NCI-H1417 (cell line): ENCODE data around the gene ADAM23.
A peak's percentile ranks its signal among the peaks of the same experiment; 100 is the strongest.

Source experiments
- DNase-seq, 3 experiments: peaks; one replicate each; lab custom pipeline; 2025; lab: John Stamatoyannopoulos, UW

ADAM23 gene

DNA sequence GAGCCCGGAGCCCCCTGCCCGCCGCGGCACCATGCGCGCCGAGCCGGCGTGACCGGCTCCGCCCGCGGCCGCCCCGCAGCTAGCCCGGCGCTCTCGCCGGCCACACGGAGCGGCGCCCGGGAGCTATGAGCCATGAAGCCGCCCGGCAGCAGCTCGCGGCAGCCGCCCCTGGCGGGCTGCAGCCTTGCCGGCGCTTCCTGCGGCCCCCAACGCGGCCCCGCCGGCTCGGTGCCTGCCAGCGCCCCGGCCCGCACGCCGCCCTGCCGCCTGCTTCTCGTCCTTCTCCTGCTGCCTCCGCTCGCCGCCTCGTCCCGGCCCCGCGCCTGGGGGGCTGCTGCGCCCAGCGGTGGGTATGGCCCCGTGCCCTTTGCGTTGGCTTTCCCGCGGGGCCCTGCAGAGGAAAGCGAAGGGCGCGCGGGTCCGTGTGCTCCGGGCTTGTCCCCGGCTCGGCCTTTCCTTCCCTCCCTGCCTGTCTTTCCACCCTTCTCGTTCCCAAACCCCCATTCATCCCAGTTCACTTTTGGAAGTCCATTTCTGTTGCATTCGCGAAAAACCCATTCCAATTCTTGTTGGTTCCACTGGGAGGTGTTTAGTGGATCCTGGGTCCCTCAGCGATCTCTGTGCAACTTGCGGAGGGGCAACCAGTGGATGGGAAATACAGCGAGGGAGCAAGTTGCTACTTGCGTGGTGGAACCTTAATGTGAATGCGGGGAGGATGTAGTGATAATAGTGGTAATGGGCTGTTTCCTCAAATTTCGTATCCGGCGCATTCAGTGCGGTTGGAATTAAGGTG, 599 bp downstream of the ADAM23 start:
- DNase-seq = peak; percentile 9 to 86 (median 81)

DNA sequence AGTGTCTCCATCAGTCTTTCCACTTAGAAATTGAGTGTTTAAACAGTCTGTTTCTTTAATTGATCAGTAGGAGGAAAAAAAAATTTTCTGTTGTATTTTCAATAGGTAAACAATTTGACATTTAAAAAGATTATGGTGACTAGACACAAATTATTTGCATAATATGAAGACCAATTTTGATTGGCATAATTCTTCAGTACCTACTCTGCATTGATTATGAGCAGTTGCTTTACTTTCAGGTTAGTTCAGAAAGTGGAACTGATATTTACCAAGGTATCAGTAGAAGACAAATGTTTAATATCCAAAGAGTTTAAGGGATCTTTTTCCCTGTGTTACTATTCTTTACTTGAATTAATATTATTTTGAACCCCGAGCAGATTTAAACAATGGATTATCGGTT, 2.6 kb downstream of the ADAM23 start:
- no peak for DNase-seq

GRCh38 chr2:206452242-206452641, 8.9 kb downstream of the ADAM23 start:
- no peak for DNase-seq

DNA sequence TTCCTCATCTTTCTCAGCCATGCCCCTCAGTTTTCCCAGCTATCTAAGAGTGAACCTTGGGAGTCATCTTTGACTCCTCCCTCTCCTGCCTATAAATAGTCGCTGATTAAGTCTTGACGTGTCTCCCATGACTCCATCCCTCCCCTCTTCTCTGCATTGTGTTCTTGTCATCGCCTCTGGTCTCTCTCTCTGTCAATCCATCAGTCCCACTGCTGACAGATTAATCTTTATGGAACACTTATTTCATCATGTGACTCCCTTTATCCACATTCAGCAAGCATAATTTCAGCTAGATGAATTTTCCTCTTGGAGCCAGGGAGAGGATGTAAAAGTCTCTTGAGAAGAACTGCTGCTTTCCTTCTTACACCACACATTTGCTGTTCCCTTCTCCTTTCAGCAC, 9.4 kb downstream of the ADAM23 start:
- peak in 2 of 3 experiments; percentile 19 to 71 for DNase-seq

DNA sequence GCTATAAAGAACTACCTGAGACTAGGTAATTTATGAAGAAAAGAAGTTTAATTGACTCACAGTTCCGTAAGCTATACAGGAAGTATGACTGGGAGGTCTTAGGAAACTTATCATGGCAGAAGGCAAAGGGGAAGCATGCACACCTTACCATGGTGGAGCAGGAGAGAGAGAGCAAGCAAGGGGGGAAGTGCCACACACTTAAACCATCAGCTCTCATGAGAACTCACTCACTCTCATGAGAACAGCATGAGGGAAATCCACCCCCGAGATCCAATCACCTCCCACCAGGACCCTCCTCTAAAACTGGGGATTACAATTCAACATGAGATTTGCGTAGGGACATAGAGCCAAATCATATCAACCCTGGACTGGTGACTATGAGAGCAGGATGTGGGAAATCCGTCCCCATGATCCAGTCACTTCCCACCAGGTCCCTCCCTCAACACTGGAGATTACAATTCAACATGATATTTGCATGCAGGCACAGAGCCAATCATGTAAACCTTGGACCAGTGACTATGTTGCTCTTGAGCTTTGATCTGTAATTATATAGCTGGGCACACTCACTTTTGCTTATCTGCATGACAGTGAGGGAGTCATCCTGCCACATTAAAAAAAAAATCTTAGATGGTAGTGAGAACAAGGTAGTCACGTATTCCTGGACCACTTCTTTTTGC, 12.9 kb downstream of the ADAM23 start:
- DNase-seq = no peak

DNA sequence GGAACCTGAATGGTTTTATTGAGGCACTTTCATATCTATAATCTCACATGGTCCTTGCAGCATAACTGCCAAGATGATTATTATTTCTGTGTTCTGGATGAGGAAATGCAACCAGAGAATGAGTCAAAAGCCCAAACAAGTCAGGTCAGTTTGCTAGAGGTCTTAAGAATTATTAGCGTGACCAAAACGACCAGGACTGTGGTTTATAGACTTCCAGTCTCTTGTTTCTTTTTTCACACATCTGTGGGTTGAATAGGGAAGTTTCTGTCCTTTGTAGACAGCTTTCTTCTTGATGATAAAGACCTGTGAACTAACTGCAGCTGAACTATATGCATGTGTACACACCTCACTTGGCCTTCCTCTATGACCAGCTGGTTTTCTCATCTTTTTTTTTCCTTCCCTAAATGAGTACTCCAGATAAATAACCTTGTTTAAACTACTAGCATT, 13.9 kb downstream of the ADAM23 start:
- no peak for DNase-seq

DNA sequence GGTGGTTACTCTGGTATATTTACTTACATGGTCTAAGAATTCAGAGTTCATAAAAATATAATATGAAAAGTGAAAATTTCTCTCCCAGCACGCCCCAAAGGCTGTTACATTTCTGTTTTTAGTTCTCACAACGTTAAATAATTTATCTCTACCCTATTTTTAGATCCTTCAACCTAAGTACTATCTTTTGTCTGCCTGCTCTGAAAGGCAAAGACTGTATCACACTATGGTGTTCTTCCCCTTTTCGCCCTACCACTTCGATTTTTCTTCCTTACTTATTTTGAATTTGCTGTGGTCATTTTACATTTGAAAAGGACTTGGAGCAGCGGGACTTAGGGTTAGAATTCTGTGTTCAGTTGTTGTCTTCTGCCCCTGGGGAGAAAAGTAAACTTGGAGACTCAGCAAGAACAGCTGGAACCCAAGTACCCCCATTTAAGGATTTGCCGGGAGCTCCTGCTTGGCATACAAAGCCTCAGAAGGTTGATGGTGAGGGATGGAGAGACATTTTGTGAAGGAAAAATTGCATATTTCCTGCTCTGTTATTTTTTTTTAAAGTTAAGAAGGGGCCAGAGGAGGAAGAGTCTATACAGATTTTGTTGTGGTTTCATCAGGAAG, 19.0 kb downstream of the ADAM23 start:
- no peak for DNase-seq

DNA sequence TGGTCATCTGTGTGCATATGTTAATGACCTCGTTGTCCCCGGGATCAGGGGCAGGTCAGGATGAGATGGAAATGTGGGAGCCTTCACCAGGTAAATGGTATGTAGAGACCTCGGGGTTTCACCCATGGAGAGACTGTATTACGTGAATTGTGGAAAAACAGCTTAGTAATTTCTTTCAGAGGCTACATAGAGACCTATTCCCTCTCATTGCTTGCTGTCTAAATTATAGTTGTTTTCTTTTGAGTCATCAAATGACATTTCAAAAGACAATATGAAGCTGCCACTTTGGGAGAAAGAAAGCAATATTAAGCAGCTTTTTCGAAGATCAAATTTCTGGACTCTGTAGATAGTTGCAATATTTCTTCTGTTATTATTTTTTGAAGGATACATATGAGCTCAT, 20.4 kb downstream of the ADAM23 start:
- no peak for DNase-seq

DNA sequence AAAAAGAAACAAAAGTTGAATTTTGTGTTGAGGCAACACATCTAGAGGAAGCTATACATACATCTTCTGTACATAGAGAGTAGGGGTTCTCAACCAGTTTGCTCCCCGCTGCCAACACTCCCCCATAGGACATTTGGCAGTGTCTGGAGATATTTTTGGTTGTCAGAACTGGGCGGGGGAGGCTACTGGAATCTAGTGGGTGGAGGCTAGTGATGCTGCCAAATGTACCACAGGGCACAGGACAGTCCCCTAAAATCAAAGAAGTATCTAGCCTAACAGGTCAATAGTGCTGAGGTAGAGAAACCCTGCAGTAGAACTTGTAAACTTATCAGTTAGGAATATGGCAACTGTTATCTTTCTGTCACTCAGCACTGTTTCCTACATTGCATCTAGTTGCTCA, 21.3 kb downstream of the ADAM23 start:
- no peak for DNase-seq

GRCh38 chr2:206471524-206472062, 28.3 kb downstream of the ADAM23 start:
- DNase-seq = no peak

DNA sequence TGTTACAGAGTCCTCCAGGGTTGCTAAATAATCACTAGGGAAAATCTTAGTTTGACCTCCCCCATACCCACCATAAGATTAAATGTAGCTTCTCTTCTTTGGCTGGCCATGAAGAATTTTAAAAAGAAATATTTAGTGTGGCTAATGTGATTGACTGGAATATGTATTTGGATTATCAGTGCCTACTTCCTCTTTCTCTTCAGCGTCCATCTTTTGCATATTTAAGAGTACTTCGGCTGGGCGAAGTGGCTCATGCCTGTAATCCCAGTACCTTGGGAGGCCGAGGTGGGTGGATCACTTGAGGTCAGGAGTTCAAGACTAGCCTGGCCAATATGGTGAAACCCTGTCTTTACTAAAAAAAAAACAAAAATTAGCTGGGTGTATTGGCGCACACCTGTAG, 28.8 kb downstream of the ADAM23 start:
- DNase-seq = no peak

DNA sequence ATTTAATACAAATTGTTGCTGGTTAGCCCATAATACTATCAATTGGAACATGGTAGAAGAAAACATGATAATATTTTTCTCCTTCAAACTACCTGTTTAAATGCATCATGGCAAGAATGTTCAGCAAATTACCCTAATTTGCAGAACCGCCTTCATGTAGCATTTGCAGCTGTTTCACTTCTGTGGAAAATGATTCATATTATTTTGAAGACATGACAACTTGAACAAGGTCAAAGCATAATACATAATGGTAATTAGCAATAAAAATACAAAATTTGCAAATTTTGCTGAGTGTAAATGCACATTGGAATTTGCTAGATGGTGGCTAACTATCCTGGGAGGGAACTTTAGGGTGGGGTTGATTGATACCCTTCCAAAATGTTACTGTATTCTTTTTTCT, 30.8 kb downstream of the ADAM23 start:
- DNase-seq = no peak

DNA sequence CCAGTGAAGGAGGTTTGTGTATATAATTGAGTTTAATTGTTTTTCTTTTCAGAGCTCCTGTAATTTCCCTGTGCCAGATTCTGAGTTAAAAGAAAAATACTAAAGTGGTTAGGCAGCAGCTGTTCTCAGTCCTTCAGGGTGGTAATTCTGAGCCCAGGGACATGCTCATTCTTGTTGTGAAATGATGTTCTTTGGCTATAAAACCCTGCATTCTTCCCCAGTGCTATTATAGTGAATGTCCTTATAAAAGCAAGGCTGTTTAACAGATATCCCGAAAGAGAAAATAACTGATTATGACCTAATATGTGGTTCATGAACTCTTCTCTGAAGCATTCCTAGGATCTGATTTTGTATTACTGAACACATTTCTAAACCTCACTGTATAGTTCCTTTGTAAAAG, 34.0 kb downstream of the ADAM23 start:
- peak in 2 of 3 experiments; percentile 36 to 83 for DNase-seq

- DNase-seq = no peak
Measured at GRCh38 chr2:206478340-206478739, 35.0 kb downstream of the ADAM23 start.

DNA sequence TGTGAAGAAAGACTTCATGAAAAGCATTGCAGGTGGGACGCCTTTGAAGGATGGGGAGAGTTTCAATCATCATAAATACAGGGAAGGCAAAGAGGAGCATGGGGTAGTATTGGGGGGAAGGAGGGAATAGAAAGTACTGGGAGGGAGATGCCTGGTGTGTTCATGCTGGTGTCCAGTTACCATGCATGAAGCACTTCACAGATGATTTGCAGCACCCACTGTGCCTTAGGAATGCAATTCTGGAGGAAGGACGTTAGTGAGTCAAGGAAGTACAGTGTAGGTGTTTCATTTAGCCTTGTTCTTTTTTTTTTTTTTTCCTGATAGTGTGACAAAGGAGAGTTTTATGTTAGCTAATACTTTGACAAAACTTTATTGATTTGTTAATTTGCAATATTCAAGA, 36.8 kb downstream of the ADAM23 start:
- DNase-seq = no peak

DNA sequence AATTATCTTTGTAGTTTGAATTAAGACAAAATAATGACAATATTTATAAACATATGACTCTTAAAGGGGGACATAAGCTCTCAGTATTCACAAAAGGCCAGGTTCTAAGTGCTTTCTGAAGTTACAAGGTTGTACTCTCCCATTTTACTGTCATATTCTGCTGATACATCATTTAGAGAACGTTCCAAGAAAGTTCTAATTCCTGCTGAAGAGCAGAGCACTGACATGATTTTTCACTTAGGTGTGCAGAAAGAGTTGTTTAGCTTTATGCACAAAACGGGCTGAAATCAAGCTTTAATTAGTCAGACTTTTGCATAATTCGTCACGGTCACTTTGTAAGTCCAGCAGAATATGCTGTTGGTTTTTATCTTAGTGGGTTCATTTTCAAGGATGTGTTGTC, 37.3 kb downstream of the ADAM23 start:
- DNase-seq = no peak

- DNase-seq = no peak
Measured at GRCh38 chr2:206481056-206481455, 37.7 kb downstream of the ADAM23 start.

DNA sequence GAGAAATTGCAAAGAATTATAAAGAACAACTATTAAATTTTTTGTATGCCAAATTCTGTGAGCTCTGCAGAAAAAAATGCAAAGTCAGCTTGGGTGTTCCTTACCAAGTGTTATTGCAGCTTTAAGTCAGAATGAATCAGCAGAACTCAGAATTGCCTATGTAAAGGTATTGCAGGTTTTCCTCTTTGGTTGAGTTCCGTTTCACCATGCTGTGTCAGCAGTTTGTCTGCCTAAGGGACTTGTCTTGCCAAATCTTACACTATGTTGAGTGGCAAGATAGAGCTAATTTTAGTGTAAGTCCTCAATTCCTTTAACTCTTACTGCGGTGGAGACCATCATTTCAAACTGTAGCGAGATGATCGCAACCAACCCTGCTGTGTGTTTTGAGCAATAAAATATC, 38.8 kb downstream of the ADAM23 start:
- no peak for DNase-seq

- DNase-seq = no peak
Measured at GRCh38 chr2:206482633-206483032, 39.3 kb downstream of the ADAM23 start.

DNA sequence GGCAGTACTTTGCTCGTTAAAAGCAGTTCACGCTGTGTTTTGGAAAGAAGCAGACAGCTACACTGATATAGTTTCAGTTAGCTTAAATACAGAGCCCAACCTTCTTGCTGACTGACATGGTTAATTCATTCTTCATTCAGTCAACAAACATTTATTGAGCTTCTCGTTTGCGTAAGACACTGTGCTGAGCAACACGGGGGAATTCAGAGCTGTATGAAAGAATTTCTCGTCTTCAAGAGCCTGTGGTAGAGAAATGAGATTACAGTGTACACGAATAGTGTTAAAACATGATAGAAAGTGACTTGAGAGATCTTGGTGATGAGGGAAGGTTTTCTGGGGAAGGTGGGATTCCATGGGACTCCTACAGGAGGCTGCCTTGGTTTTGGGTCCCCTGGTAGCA, 44.7 kb downstream of the ADAM23 start:
- DNase-seq = no peak

DNA sequence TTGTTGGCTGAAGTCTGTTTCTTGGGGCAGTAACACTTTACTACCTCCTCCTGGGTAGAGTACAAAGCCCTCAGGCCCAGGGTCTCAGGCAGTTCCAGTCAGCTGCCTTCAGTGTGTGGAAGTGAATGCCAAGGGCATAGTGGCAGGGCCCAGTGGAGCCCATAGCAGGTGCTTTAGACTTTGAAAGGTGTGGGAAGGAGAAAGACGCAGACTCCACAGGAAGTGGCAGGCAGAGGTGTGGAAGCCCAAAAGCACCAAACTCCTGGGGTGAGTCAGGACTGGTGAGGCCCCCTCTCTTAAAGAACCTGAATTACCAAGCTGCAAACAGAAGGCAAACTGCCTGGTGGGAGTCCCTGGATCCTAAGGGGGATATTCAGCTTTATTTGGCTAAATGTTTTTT, 45.3 kb downstream of the ADAM23 start:
- DNase-seq = no peak

- no peak for DNase-seq
Measured at GRCh38 chr2:206494061-206494460, 50.7 kb downstream of the ADAM23 start.

DNA sequence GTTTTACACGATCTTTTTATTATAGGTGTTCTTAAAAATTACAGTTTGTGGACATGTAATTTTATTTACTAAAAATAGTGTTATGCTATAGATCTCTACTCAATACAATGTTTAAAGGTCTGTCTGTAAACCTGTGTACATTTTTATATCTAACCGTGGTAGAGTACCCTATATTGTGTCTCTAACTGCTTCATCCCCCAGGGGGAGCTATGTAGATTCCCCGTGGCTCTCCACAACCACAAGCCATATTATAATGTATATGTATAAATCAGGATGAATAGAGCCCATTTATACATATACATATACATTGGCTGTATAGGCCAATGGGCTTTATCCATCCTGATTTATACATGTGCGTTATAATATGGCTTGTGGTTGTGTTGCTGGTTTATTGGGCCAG, 59.4 kb downstream of the ADAM23 start:
- DNase-seq = no peak
